ENCODE measurements around the gene WDR90. TPM values are rescaled to one million over a fixed set of nuclear protein-coding genes. Genes with fewer than 3 reads are reported as not detected.

The WDR90 gene
- total RNA-seq, 1 donor from 2014 or later, result 9.3 TPM

DNA sequence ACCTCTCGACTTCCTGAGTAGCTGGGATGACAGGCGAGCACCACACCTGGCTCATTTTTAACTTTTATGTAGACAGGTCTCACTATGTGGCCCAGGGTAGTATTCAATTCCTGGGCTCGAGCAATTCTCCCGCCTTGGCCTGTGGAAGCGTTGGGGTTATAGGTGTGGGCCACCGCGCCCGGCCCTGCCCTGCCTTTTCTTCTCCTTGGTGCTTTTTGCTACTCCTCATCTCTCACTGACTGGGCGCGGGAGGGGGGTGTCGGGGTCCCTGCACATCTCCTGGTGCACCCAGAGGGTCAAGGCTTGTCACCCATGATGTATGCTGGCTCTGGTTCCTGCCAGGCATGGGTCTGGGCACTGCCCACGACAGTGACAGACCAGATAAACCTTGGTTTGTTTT is 4.6 kb upstream of the WDR90 start:
- Histone ChIP-seq H3K36me3 (no peaks in the 10 kb centered on the region), H3K4me2 (no peak overlapping the region), H4K20me1 (ENCODE audit: low read depth) (peaks cover 13% of the 10 kb centered on the region), H3F3A (ENCODE audit: low read depth) (peaks cover 23% of the 10 kb centered on the region), H3K9me3 (ENCODE audit: low read depth) (no peaks in the 10 kb centered on the region), H3K4me3 (no peak overlapping the region), H3K79me2 (ENCODE audit: low read depth) (no peaks in the 10 kb centered on the region), H3K27ac (no peak overlapping the region), H3K4me1 (peaks cover 5% of the 10 kb centered on the region), H2AFZ (replicated peaks) (no peak overlapping the region), H3K9ac (no peak overlapping the region), H3K27me3 (peaks cover 34% of the 10 kb centered on the region)
- H3K4me3 Mint-ChIP-seq, result peak overlapping the region; percentile 59
- no peaks in the 10 kb centered on the region for H3K9me3 Mint-ChIP-seq
- no peak for DNase-seq (ENCODE audit: low spot score)
- H3K36me3 Mint-ChIP-seq, result no peaks in the 10 kb centered on the region
- H3K4me1 Mint-ChIP-seq, result peaks cover 7% of the 10 kb centered on the region
- TF ChIP-seq EZH2phosphoT487 (IDR thresholded peaks at IDR 0.05), result no peak
- TF ChIP-seq, protein P1, sequence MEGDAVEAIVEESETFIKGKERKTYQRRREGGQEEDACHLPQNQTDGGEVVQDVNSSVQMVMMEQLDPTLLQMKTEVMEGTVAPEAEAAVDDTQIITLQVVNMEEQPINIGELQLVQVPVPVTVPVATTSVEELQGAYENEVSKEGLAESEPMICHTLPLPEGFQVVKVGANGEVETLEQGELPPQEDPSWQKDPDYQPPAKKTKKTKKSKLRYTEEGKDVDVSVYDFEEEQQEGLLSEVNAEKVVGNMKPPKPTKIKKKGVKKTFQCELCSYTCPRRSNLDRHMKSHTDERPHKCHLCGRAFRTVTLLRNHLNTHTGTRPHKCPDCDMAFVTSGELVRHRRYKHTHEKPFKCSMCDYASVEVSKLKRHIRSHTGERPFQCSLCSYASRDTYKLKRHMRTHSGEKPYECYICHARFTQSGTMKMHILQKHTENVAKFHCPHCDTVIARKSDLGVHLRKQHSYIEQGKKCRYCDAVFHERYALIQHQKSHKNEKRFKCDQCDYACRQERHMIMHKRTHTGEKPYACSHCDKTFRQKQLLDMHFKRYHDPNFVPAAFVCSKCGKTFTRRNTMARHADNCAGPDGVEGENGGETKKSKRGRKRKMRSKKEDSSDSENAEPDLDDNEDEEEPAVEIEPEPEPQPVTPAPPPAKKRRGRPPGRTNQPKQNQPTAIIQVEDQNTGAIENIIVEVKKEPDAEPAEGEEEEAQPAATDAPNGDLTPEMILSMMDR (IDR thresholded peaks at IDR 0.05), result no peak
- H3K27me3 Mint-ChIP-seq (ENCODE audit: insufficient read depth, low read depth), result no peaks in the 10 kb centered on the region
- no peak overlapping the region for H3K27ac Mint-ChIP-seq

DNA sequence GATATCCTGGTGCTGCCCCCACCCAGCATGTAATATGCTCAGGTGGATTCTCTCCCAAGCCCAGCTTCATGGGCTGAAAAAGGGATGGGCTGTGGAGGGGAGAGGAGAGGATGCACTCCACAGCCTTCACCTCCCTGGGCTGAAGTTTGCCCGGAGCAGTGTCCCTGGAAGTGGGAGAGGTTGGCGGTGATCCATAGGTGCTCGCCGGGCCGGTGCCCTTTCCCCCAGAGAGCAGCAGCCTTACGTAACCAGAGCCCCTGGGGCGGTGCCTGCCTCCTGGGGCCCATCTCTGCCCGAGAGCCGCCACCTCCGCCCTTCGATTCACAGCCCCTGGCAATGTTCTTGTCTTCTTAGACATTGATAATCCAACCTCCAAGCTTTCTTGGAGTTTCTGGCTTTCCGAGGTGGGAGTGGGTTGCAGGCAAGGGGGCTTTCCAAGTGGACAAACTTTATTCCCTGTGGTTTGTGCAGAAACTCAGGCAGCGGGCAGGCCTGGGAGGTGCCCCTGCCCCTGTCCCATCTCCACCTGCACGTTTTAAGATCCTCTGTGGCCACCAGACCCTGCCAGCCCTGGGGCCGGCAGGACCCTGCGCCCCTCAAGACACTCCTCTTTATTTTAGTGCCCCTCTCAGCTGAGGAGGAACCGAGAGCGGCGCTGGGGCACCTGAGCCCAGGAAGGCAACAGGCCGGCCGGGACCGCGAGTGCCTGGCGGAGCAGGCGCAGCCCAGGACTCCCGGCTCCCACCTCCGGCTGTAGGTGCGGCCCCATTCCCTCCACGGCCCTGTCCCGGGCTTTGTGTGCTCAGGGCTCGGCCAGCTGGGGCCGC is 3.1 kb upstream of the WDR90 start:
- Histone ChIP-seq H3K79me2 (ENCODE audit: low read depth) (no peaks in the 10 kb centered on the region), H2AFZ (replicated peaks) (no peak overlapping the region), H3K4me3 (no peak overlapping the region), H3K36me3 (no peaks in the 10 kb centered on the region), H3K9ac (no peak overlapping the region), H3F3A (ENCODE audit: low read depth) (peaks cover 15% of the 10 kb centered on the region), H3K27ac (no peak overlapping the region), H3K27me3 (peaks cover 33% of the 10 kb centered on the region), H3K4me2 (no peak overlapping the region), H3K4me1 (peaks cover 5% of the 10 kb centered on the region), H4K20me1 (ENCODE audit: low read depth) (peaks cover 16% of the 10 kb centered on the region), H3K9me3 (ENCODE audit: low read depth) (no peaks in the 10 kb centered on the region)
- H3K9me3 Mint-ChIP-seq, result no peaks in the 10 kb centered on the region
- no peaks in the 10 kb centered on the region for H3K36me3 Mint-ChIP-seq
- no peaks in the 10 kb centered on the region for H3K27me3 Mint-ChIP-seq (ENCODE audit: insufficient read depth, low read depth)
- H3K4me1 Mint-ChIP-seq, result peaks cover 9% of the 10 kb centered on the region
- no peak for DNase-seq (ENCODE audit: low spot score)
- H3K27ac Mint-ChIP-seq, result no peak overlapping the region
- TF ChIP-seq EZH2phosphoT487 (IDR thresholded peaks at IDR 0.05), result no peak
- no peak for TF ChIP-seq EZH2 (IDR thresholded peaks at IDR 0.05)
- TF ChIP-seq, protein P1 (IDR thresholded peaks at IDR 0.05), result no peak
- H3K4me3 Mint-ChIP-seq, result no peak overlapping the region

DNA sequence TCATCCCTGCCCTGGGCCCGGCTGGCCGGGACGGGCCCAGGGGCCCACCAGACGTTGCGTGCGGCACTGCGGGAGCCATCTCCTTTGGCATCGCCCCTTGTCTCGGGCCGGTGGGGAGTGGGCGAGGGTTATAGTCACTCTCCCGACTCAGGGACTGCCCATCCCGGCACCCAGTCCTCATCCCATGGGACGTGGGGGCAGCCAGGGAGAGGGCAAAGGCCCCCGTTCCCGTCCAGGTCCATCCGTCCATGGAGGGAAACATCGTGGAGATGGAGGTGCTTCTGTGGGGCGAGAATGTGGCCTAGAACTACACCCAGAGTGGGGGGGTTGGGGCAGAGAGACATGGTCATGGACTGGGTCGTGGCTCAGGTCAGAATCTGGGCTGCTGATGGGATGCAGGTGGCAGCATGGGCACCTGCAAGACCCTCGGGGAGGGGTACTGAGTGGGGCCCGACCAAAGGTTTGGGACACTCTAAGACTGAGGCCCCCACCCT is 2.4 kb upstream of the WDR90 start:
- peaks cover 5% of the 10 kb centered on the region for H3K4me1 ChIP-seq
- peaks cover 26% of the 10 kb centered on the region for H3K27me3 ChIP-seq
- no peak for DNase-seq (ENCODE audit: low spot score)
- H3K4me3 ChIP-seq, result no peak overlapping the region
- no peak for TF ChIP-seq EZH2phosphoT487 (IDR thresholded peaks at IDR 0.05)
- TF ChIP-seq, protein P1 (IDR thresholded peaks at IDR 0.05), result no peak
- TF ChIP-seq EZH2 (IDR thresholded peaks at IDR 0.05), result no peak
- H3K36me3 Mint-ChIP-seq, result no peaks in the 10 kb centered on the region
- H2AFZ ChIP-seq (replicated peaks), result no peak overlapping the region
- H3K36me3 ChIP-seq, result no peaks in the 10 kb centered on the region
- H3K27ac Mint-ChIP-seq, result no peak overlapping the region
- no peak overlapping the region for H3K27ac ChIP-seq
- no peaks in the 10 kb centered on the region for H3K9me3 ChIP-seq (ENCODE audit: low read depth)
- H3K9me3 Mint-ChIP-seq, result no peaks in the 10 kb centered on the region
- H3K4me2 ChIP-seq, result no peak overlapping the region
- H3K9ac ChIP-seq, result no peak overlapping the region
- H3F3A ChIP-seq (ENCODE audit: low read depth), result peaks cover 15% of the 10 kb centered on the region
- H3K79me2 ChIP-seq (ENCODE audit: low read depth), result no peaks in the 10 kb centered on the region
- H4K20me1 ChIP-seq (ENCODE audit: low read depth), result peaks cover 16% of the 10 kb centered on the region
- peak overlapping the region; percentile 48 for H3K4me3 Mint-ChIP-seq
- H3K27me3 Mint-ChIP-seq (ENCODE audit: insufficient read depth, low read depth), result no peaks in the 10 kb centered on the region
- H3K4me1 Mint-ChIP-seq, result peaks cover 9% of the 10 kb centered on the region
